NCI-H1092 (cell line): ENCODE data around the gene SCAPER.

Experiments
- DNase-seq: peaks from one replicate; lab custom pipeline; 2025; lab: John Stamatoyannopoulos, UW

Gene SCAPER

DNA sequence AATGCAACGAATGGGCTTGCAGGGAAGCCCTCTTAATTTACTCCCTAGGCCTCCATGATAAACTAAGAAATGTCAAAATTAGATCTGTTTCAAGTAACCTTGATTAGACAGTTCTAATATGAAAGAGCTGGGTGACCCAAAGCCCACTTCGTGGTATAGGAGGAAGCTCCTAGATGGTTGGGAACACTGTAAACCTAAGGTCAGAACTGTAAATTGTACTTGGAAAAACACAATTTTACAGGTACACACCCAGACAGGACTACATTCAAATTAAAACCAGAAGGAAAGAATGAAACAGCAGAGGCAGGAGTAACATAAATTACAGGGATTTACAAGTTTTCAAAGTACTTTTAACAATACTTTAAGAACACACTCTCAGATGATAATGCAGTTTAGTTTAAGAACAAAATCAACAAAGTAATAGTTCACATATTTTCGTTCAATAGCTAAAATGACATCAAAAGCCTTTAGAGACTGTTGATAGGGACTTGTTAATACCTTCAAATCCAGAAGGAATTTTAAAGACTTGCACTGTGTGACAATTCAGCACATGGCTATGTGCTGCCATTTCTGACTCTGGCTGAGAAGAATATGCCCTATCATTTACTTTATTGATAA, 550.2 kb downstream of the SCAPER start:
- DNase-seq: no peak

DNA sequence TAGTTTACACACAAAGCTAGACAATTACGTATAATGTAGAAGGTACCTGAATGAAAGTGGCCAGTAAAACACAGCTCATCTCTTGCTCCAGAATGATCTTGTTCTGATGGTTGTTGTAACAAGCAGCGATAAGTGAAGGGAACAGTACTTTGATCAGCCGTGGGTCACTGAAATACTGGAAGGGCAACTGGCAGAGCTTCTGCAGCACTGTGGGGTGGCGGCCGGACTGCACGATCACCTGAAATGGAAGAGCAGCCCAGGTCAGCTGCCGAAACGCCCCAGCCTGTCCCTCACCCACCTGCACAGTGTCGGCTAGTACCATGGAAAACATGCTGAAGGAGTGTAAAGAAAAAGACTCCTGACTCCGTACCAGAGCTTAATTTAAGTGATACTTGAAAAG, 551.2 kb downstream of the SCAPER start:
- DNase-seq: no peak

DNA sequence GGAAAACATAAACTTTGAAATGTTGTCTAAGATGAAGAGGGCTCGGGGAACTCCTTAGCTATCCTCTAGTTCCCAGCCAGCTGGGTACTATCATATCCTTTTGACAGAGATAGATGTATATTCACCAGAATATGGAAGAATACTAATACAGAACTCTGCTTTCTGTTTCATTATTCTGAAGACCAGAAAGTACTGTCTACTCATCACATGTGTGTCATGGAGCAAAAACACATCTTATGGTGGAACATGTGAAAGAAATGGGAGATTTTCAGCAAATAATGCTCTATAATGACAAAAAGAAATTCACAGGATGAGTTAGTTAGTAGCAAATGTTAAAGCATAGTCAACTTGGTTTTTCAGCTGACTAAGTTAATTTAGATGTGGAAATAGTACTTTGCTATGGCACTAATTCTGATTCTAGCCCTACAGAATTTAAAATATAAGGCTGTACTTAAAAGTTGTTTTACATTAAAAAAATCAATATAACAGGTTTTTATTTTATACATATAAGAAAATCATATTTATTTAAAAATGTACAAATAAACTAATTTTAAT, 552.0 kb downstream of the SCAPER start:
- DNase-seq: no peak

DNA sequence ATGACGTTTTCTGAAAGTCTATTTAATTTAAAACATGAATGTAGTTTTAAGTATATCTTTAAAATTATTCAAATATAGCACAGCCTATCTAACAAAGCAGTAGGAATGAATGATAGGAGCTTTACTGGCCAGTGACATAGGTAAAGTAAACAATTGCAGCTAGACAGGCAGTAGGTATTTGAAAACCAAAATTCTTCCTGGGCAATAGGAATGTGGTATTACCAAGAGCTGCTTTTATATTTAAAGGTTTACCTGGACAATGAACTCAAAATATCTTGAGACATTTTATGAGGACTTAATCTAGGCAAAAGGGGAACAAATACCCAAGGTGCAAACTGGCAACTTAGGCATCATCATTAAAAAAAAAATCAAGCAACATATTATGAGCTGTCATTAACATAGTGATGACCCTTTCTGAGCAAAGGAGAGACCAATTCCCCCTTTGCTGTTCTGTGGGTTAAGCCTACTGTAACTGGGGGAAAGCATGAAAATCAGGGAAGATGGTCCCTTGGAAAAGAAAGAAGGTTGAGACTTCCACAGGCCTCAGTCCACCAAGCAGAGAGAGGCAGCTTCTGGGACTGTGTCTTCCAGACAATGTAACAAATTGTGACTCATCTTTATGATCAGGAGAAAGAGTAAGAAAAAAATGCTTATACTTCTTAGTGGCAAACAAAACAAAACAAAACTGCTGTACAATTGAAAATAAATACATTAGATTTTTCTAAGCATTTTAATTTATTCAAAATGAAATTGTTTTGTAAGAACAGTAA, 555.7 kb downstream of the SCAPER start:
- no peak for DNase-seq

DNA sequence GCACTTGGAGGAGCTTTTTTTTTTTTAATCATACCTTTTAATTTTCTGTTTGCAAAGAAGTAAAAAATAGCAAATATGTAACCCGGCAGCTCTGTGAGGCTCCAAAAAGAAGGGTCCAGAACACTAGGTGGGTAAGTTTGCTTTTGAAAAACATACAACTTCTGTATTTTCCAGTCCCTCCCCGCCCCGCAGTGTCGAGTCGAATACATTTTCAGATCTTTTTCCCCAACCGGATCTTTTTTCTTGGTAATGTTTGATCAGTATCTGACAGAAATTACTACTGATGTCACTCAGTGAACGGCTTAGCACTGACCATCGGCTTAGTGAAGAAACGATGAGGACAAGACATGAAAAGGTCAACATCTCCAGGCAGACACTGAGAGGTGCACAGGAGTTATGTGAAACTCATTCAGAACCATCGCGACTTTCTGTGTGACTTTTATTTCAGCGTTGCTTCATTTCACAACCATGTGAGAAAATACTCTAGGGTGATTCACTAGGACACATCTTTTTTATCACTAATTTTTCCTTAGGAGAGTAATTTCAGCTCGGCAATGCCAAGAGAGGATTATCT, 557.6 kb downstream of the SCAPER start:
- DNase-seq: no peak

DNA sequence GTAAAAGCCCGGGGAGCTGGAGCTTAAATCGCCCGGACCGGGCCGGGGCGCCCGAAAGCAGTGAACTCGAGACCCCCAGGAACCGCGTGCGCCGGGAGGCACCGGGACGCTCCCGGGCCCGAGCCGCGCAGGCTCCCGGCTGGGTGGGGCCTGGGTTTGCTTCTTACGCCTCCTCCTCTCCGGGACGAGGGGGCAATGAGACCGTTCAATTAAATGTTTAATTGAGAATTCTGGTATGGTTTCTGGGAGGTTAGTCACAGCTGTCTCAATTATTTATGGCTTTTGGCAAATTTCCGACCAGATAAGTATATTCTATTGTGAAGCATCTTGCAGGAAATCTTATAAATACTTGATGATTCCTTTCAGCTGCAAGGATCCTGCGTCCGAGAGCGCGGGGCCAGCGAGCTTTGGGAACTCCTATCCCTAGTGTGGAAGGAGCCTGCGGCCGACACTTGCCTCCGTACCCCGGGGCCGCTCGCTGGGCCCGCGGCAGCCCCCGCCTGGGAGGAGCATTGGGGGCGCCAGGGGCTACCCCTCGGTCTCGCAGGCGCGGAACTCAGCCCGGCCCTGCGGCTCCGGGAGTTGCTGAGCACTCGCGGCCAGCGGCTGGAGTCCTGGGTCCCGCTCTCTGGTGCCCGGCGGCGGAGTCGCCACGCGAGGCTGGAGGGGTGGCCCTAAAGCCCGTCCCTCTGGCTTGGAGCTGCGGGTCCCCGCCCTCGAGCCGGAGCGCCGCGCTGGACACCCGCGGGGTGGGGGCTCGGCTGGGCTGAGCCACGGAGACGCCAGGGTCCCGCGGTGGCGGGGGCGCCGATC, 558.3 kb downstream of the SCAPER start:
- DNase-seq: no peak

DNA sequence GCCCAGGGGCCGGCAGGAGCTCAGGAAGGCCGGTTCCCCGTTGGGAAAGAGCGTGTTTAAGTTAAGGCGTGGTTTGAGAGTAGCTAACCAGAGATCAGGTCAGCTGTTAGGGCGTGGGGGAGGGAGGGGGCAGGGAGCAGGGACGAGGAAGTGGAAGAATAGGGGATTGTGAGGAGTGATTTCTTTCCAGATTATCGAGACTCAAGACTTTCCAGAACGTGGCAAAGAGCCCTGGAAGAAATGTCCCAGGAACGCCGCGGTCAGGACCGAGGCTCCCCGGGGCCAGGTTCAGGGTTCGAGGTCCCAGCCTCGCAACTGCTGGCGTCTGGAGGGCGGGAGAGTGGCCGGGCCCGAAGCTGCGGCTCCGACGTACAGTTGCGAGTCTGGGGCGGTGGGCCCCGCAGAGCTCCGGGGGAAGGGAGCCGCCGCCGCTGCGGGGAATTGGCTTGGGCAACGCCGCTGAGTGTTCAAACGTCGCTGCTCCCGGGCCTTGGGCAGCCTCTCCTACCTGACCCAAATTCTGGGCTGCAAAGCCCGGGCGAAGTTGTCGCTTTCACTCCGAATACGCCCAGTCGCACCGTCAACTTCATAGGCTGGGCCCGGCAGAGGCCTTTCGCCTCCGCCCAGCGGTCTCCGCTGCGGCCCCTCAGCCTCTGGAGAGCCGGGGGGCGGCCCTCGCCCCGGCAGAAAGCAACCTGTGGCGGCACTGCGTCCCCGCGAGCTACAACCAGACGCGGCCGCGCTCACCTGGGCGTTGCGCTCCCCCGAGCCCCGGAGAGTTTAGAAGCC, 559.1 kb downstream of the SCAPER start:
- DNase-seq: no peak

DNA sequence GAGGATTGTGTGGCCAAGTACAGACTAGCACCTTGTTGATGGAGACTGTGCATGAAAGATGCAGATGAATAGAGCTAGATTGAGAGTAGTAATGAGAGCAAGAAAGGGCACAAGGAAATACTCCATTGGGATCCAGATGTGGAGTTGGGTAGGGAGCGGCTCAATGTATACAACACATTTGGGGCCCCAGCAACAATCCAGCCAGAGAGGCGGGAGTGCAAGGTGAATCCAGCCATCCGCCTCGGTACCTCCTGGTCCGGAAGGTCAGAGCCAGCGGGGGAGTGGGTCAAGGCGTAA, 559.6 kb downstream of the SCAPER start:
- DNase-seq: no peak

DNA sequence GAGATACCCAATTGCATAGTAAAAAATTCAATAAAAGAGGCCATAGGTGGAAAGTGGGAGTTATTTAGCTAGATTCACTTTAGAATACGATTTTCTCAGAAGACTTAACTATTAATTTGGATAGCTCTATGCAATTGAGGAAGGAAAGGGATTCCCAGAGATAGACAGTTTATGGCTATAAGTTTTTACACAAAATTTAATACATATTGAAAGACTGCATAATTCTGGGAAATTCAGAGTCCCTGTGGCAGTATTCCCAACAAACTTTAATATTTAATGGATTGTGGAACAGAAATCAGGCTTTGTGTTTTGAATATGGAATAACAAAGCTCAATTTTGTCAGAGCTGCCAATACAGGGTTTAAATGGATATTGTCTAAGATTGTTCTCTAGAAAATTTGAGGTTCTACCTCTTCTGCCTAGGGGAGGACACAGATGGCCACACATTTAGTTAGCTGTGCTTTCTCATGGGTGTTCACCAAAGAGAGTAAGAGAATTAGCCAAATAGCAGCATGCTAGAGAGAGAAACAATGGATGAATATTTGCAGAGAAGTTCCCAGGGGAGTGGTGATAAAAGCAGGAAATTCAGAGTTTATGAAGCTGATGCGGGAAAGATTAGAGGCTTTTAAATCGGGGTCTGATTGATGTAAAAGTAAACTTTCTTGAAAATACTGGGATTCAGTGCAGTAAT, 560.1 kb downstream of the SCAPER start:
- no peak for DNase-seq

DNA sequence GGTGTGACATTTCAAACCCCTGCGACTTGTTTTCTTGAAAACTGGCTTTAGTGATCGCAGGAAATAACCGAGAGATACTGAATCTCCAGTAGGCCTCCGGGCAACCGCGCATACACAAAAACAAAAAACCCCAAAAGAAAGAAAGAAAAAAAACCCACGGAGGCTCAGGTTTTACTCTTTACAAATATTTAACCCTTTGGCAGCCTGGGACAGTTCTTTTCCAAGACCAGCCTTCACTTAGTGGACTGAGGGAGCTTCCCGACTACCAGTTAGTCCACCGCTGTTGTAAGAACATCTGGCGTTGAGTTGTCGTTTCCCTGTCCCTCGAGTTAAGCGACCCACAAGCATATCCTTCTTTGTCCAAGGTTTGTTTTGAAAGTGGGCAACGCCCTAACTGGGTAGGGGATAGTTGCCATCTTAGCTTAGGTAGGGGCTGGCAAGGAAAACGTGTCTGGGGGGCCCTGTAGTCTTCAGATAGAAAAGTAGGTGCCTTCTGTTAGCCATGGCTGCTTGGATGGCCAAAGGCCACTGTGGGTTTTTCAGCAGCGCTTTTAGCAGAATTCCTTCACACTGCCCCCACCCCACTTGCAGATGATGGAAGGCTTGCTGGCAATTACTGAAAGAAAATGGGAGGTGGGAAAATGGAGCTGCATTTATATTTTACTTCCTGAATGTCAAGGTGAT, 561.7 kb downstream of the SCAPER start:
- DNase-seq: no peak

DNA sequence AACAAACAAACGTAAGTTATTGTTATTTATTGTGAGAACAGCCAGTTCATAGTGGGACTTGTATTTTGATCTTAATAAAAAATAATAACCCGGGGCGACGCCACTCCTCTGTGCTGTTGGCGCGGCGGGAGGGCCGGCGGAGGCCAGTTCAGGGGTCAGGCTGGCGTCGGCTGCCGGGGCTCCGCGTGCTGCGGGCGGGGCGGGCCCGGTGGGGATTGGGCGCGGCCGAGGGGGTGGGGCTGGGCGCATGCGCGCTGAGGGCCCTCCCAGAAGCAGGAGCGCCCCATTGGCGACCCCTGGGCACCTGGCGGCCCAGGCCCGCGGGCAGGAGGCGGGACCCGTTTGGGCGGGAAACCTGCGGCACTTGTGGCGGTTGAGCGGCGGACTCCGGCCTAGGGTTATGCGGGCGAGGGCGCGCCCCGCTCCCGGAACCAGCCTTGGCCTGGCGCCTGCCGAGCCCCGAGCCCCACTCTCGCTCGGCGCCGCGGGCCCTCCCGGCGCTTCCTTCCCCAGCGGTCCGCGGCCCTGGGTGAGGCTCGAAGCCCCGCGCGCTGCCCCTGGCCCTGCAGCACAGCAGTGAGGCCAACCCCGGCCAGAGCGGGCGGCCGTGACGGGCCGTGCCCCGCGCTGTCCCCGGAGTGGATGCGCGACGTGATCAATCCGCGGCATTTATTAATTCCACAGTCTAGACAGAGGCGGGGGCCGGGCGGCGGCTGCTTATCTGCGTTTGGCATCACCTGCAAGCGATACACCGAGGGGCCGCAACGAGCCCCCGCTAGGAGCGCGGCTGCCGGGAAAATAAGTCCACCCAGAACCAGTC, 562.5 kb downstream of the SCAPER start:
- DNase-seq: no peak

DNA sequence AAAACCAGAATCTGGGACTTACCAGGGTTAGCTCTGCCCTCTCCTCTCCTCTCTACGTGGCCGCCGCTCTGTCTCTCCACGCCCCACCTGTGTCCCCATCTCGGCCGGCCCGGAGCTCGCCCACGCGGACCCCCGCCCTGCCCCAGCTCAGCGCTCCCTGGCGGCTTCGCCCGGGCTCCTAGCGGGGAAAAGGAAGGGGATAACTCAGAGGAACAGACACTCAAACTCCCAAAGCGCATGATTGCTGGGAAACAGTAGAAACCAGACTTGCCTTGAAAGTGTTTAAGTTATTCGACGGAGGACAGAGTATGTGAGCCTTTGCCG, 563.1 kb downstream of the SCAPER start:
- DNase-seq: no peak

DNA sequence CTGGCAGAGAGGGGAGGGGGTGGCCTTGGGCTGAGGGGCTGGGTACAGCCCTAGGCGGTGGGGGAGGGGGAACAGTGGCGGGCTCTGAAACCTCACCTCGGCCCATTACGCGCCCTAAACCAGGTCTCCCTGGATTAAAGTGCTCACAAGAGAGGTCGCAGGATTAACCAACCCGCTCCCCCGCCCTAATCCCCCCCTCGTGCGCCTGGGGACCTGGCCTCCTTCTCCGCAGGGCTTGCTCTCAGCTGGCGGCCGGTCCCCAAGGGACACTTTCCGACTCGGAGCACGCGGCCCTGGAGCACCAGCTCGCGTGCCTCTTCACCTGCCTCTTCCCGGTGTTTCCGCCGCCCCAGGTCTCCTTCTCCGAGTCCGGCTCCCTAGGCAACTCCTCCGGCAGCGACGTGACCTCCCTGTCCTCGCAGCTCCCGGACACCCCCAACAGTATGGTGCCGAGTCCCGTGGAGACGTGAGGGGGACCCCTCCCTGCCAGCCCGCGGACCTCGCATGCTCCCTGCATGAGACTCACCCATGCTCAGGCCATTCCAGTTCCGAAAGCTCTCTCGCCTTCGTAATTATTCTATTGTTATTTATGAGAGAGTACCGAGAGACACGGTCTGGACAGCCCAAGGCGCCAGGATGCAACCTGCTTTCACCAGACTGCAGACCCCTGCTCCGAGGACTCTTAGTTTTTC, 563.6 kb downstream of the SCAPER start:
- peak; percentile 46 for DNase-seq

DNA sequence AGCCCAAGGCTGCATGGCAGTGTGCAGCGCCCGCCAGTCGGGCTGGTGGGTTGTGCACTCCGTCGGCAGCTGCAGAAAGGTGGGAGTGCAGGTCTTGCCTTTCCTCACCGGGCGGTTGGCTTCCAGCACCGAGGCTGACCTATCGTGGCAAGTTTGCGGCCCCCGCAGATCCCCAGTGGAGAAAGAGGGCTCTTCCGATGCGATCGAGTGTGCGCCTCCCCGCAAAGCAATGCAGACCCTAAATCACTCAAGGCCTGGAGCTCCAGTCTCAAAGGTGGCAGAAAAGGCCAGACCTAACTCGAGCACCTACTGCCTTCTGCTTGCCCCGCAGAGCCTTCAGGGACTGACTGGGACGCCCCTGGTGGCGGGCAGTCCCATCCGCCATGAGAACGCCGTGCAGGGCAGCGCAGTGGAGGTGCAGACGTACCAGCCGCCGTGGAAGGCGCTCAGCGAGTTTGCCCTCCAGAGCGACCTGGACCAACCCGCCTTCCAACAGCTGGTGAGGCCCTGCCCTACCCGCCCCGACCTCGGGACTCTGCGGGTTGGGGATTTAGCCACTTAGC, 564.3 kb downstream of the SCAPER start:
- peak; percentile 43 for DNase-seq

DNA sequence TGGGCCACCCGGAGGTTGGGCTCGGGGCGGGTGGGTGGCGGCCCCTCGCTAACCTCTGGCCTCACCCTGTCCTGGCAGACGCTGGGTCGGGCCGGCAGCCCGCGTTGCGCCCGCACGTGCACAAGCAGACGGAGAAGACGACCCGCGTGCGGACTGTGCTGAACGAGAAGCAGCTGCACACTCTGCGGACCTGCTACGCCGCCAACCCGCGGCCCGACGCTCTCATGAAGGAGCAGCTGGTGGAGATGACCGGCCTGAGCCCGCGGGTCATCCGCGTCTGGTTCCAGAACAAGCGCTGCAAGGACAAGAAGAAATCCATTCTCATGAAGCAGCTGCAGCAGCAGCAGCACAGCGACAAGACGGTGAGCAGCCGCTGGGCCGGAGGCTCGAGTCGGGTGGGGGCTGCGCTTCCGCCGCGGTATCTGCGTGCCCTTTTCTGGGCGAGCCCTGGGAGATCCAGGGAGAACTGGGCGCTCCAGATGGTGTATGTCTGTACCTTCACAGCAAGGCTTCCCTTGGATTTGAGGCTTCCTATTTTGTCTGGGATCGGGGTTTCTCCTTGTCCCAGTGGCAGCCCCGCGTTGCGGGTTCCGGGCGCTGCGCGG, 564.8 kb downstream of the SCAPER start:
- DNase-seq: peak; percentile 7

DNA sequence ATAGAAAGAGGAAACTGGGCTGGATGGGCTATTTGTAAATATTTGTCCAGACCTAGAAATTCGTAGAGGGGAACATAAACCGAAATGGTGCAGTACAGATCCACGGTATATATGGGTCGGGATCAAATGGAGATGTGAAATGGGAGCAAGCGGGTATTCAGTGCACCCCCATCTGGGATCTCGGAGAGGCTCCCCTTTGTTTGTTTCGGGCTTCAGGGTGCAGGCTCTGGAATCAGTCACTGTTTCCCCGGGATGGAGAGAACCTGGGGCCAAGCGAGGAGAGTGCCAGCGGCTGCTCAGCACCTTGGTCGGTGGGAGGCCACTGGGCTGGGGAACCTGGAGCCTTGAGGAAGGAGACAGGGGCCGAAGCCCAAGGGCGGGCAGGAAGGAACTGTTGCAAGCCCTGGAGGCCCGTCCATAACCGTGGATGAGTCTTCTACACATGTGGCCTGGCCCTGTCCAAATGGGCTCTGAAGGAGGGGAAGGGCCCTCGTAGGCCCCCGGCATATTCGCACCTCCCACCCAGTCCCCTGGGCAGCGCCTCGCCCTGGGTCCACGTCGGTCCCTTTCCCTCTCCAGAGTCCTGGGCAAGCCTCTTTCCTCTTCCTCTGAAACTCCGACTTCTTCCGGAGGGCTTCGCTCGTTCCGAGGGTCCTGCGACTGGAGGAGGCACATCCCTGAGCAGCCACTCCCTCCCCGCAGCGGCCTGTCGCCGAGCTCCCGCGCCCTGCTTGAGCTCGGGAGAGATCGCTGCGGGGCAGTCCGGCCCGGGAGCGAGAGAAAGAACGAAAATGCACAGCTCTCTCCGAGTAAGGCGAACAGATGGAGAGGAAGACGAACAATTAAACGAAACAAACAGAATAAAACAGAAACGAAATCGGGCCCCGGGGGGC, 565.6 kb downstream of the SCAPER start:
- no peak for DNase-seq
